Measurements from ENCODE around the gene TMEM62.
"Not testable (repeated sequence)": the region's sequence is repeated elsewhere in the genome, so short reads cannot be mapped to it uniquely, and the experiment has no call there.

GRCh38 chr15:43175656-43176309 is 42.4 kb downstream of the TMEM62 start:
- TF ChIP-seq CTCF (optimal IDR thresholded peaks at IDR 0.05 in 1 of 3, IDR thresholded peaks at IDR 0.05 in 1 of 3, conservative IDR thresholded peaks at IDR 0.05 in 1 of 3; ENCODE audit: extremely low read depth in 1 of 3, insufficient read depth in 2 of 3, low read length in 3 of 3); EZH2 (IDR thresholded peaks at IDR 0.05; ENCODE audit: low read length): not testable (repeated sequence)
